ENCODE results near the gene EMSY.
A peak's percentile ranks its signal among the peaks of the same experiment; 100 is the strongest.

Gene EMSY

GRCh38 chr11:76448506-76448905 lies 3.7 kb downstream of the EMSY start:
- no peaks in the 10 kb centered on the region for H3K9me3 Mint-ChIP-seq
- DNase-seq = no peak
- peaks cover 44% of the 10 kb centered on the region for H3K4me1 Mint-ChIP-seq
- TF ChIP-seq CTCF (IDR thresholded peaks at IDR 0.05) = no peak
- H3K36me3 Mint-ChIP-seq (ENCODE audit: low read depth) = peaks cover 50% of the 10 kb centered on the region
- H3K27me3 Mint-ChIP-seq (ENCODE audit: low read depth, poor library complexity) = no peaks in the 10 kb centered on the region
- H3K4me3 Mint-ChIP-seq = no peak overlapping the region
- H3K27ac Mint-ChIP-seq = no peak overlapping the region

GRCh38 chr11:76453248-76453647 lies 8.4 kb downstream of the EMSY start:
- Mint-ChIP-seq H3K9me3 (no peaks in the 10 kb centered on the region), H3K4me3 (no peak overlapping the region), H3K27me3 (ENCODE audit: low read depth, poor library complexity) (no peaks in the 10 kb centered on the region), H3K4me1 (peaks cover 51% of the 10 kb centered on the region), H3K27ac (peak overlapping the region; percentile 47), H3K36me3 (ENCODE audit: low read depth) (peaks cover 47% of the 10 kb centered on the region)
- no peak for DNase-seq
- no peak for TF ChIP-seq CTCF (IDR thresholded peaks at IDR 0.05)

GRCh38 chr11:76455331-76455730 lies 10.5 kb downstream of the EMSY start:
- Mint-ChIP-seq H3K9me3 (no peaks in the 10 kb centered on the region), H3K4me1 (peaks cover 49% of the 10 kb centered on the region), H3K27me3 (ENCODE audit: low read depth, poor library complexity) (no peaks in the 10 kb centered on the region), H3K36me3 (ENCODE audit: low read depth) (peaks cover 49% of the 10 kb centered on the region), H3K27ac (peak overlapping the region; percentile 79), H3K4me3 (peak overlapping the region; percentile 56)
- TF ChIP-seq CTCF (IDR thresholded peaks at IDR 0.05) = no peak
- peak; percentile 50 for DNase-seq

GRCh38 chr11:76455931-76456330 lies 11.1 kb downstream of the EMSY start:
- Mint-ChIP-seq H3K4me3 (no peak overlapping the region), H3K27me3 (ENCODE audit: low read depth, poor library complexity) (no peaks in the 10 kb centered on the region), H3K36me3 (ENCODE audit: low read depth) (peaks cover 49% of the 10 kb centered on the region), H3K27ac (peak overlapping the region; percentile 79), H3K9me3 (peaks cover 5% of the 10 kb centered on the region), H3K4me1 (peaks cover 49% of the 10 kb centered on the region)
- no peak for TF ChIP-seq CTCF (IDR thresholded peaks at IDR 0.05)
- no peak for DNase-seq

GRCh38 chr11:76456571-76456970 lies 11.8 kb downstream of the EMSY start:
- H3K36me3 Mint-ChIP-seq (ENCODE audit: low read depth) = peaks cover 50% of the 10 kb centered on the region
- H3K27ac Mint-ChIP-seq = no peak overlapping the region
- H3K27me3 Mint-ChIP-seq (ENCODE audit: low read depth, poor library complexity) = no peaks in the 10 kb centered on the region
- peaks cover 7% of the 10 kb centered on the region for H3K9me3 Mint-ChIP-seq
- DNase-seq = no peak
- H3K4me3 Mint-ChIP-seq = no peak overlapping the region
- TF ChIP-seq CTCF (IDR thresholded peaks at IDR 0.05) = no peak
- H3K4me1 Mint-ChIP-seq = peaks cover 49% of the 10 kb centered on the region

- Mint-ChIP-seq H3K4me1 (peaks cover 35% of the 10 kb centered on the region), H3K36me3 (ENCODE audit: low read depth) (peaks cover 59% of the 10 kb centered on the region), H3K4me3 (no peak overlapping the region), H3K9me3 (peaks cover 14% of the 10 kb centered on the region), H3K27ac (peak overlapping the region; percentile 40), H3K27me3 (ENCODE audit: low read depth, poor library complexity) (no peaks in the 10 kb centered on the region)
- DNase-seq = no peak
- TF ChIP-seq CTCF (IDR thresholded peaks at IDR 0.05) = peak; percentile 52
These were observed 14.5 kb downstream of the EMSY start for GRCh38 chr11:76459299-76459698.

Data from nephron progenitor cell (in vitro differentiated cells).